HG02763 (cell line): ENCODE results near the gene LEPR.
A peak's percentile ranks its signal among the peaks of the same experiment; 100 is the strongest.

Experiments
- ATAC-seq: cut with Tn5 transposase; IDR thresholded peaks from one replicate; pipeline ENCODE4 v1.9.1; 2021; ENCODE audit warnings: mild to moderate bottlenecking, moderate library complexity; ENCODE audit not compliant: unreplicated experiment

Gene LEPR

DNA sequence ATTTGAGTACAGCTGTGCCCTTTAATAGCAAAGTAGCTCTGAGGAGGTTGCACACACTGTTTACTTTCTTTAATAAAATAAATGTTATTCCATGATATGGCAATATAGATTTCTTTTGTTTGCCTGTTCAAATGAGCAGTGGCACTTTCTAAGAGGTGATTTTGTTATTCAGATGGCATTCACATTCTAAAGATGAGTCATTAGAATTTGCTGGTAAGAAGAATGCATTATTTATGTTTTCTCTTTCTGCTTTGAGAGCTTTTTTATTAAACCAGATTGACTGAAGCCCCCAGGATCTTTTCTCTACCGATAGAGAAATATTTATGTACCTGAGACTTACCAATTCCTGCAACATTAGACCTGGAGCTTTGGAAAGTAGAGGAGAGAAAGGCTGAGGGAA lies 11.2 kb upstream of the LEPR start:
- no peak for ATAC-seq

GRCh38 chr1:65409816-65410326 lies 10.6 kb upstream of the LEPR start:
- no peak for ATAC-seq

DNA sequence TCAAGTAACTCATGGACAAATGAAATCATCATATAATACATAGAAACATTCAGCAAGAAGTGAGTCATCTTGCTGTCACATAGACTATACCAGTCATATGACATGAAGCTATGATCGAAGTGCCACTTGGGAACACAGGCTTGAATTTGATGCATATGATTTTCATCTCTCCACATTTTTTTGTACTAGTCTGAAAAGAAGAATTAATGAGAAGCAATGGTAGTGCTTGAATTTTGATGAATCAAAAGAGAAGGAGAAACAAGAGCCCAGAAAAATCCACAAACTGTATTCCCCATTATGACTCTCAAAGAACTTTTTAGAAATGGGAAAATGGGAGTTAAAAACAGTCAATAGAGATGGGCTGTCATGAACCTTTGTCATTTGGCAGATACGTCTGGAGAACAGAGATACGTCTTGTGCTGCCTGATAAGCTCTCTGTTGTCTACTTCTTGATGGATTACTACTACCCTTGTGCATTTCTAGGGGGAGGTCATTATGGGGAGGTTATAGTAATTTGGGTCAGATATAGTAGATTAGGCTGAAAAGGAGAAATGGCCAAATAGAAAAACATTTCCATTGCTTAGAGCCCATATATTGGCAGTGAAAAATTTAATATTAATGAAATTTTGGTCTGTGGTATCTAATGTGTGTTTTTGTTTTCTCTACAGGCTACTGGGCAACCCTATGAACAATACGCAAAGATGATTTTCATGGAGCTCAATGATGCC lies 8.0 kb upstream of the LEPR start:
- ATAC-seq = no peak

DNA sequence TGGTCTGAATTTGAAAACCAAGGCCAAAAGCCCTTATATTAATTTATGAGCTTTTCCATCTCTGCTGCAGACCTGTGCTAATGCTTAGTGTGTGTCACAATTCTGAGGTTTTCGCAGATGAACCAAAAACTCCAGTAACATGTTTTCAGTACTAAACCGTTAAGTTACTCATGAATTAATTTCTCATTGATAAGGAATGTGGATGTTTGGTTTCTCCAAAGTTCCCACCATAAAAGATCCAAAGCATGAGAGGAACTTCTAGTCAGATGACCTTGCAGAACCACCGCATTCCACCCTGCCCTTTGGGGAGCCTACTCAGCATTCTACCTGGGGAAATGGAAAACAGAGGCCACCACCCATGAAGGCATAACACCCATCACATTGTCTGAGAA lies 7.5 kb upstream of the LEPR start:
- no peak for ATAC-seq

GRCh38 chr1:65414538-65414937 lies 5.9 kb upstream of the LEPR start:
- ATAC-seq = no peak

GRCh38 chr1:65416767-65417166 lies 3.7 kb upstream of the LEPR start:
- no peak for ATAC-seq

- no peak for ATAC-seq
Measured at GRCh38 chr1:65417729-65418128, 2.7 kb upstream of the LEPR start.

DNA sequence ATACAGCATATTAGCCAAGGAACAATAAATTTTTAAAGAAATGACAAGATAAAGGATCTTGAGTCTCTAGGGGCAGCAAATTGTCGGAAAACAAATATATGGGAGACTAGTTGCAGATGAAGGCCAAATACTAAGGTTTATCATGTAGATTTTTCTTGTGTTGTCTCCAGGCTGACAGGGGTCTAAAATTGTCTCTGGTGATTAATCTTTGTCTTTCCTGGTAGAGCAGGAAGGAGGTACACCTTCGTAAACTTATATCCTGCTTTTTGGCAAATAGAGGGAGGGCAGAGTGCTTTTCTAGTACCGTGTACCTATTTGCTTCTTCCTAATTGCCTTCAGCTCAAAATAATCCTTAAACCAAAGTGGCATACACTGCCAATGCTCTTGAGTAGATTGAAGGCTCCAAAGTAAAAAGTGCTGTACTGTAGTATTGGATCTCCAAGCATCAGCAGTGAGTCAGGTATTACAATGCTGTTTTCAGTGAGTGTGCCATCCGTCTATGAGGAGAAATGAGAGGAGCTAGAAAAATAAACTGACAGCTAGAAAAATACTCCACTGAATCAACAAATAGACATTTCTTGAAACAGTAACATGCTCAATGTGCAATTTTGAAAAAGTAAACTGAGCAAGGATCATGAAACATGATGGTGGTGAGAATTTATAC lies 1.8 kb upstream of the LEPR start:
- ATAC-seq = no peak

DNA sequence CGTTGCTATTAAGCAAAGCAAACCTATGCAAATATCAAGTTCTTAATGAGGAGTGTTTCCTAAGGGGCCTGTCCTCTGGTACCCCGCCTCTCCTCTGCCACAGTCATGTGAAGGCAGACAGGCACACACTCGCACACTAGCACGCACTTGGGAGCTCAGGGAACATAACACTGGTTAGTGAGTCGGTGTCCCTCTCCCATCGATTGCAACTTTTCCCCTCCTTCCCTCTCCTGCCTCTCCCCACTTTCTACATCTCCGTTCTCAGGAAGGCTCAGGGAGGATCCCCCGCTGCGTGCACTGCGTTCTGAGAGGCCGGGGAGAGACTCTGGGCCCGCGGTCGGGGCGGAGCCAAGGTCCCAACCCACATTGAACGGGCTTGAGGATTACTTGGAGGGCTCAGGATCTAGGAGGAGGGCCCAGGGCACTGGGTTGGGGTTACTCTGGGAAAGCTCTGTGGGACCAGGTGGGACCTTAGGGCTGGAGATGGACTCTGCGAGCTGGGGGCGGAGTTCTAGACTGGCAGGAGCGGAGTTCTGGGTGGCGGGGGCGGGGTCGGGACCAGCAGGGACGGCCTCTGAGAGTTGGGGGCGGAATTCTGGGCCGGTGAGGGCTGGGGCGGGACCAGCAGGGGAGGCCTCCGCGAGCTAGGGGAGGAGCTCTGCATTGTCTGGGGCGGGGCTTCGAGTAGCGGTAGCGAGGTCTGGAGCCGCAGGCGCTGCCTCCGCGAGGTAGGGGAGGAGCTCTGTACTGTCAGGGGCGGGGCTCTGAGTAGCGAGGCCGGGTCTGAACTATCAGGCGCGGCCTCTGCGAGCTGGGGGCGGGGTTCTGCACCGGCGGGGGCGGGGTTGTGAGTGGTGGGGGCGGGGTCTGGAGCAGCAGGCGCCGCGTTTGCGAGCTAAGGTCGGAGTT lies 533 bp upstream of the LEPR start:
- ATAC-seq = peak; percentile 93

- ATAC-seq = no peak
Measured at GRCh38 chr1:65421351-65422025, 1.0 kb downstream of the LEPR start.

DNA sequence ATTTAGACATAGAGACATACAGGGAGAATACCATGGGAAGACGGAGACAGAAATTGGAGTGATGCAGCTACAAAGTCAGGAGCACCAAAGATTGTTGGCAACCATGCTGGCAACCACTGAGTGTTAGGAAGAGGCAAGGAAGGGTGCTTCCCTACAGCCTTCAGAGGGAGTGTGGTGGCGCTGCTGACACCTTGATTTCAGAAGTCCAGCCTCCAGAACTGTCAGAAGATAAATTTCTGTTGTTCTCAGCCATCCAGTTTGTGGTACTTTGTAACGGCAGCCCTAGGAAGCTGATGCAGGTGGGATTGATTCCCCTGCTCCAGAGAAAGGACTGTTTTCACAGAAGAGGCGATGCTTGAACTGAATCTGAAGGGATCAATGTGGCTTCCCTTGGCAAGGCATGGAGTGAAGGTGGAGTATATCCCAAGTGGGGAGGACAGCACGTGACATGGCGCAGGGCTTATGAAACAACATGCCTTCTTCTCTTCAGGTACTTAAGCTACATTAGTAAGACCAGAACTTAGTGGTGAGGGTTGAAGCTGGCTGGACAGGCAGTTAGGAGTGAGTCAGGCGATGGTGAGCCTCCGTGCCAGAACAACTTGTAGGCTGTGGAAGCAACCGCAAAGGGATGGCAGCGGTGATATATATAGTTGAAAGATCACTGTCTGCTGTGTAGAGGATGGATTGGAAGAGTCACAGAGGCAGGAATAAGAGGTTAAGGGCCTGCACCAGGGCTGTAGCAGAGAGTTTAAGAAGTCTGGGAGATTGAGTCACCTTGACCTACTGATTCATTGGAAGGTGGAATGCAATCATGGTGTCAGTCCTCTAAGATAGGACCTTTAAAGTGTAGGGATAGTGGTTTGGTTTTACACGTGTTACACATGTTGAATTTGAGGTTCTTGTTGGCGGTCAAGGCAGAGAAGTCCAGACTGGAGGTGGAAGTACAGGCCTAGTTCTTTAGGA lies 2.1 kb downstream of the LEPR start:
- ATAC-seq = no peak

- no peak for ATAC-seq
Measured at GRCh38 chr1:65423884-65424572, 3.6 kb downstream of the LEPR start.

DNA sequence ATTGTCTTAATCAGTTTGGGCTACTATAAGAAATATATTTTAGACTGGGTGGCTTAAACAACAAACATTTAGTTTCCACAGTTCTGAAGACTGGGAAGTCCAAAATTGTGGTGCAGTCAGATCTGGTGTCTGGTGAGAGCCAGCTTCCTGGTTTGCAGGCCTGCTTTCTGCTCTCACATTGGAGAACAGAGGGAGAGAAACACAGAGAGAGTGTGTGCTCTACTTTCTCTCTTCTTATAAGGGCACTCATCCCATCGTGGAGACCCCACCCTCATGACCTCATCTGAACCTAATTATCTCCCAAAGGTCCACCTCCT lies 4.1 kb downstream of the LEPR start:
- ATAC-seq = no peak

- no peak for ATAC-seq
Measured at GRCh38 chr1:65425006-65425405, 4.5 kb downstream of the LEPR start.

- no peak for ATAC-seq
Measured at GRCh38 chr1:65425697-65426096, 5.2 kb downstream of the LEPR start.

DNA sequence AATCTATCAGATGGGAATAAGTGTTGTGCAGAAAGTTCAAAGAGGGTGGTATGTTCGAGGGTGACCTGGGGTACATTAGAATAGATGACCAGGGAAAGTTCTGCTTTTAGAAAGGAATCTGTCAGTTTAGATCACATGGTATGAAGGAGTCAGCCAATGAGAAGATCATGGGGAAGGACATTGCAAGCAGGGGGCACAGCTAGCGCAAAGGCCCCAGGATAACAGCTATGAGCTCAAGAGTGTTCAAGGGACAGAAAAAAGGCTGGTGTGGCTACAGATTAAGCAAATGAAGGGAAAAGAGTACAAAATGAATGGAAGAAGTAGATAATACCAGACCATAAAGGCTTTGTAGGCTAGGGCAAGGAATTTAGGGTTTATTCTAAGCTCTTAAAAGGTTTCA lies 8.6 kb downstream of the LEPR start:
- ATAC-seq = no peak

GRCh38 chr1:65429806-65430205 lies 9.3 kb downstream of the LEPR start:
- ATAC-seq = no peak

- ATAC-seq = no peak
Measured at GRCh38 chr1:65431111-65431705, 10.7 kb downstream of the LEPR start.

DNA sequence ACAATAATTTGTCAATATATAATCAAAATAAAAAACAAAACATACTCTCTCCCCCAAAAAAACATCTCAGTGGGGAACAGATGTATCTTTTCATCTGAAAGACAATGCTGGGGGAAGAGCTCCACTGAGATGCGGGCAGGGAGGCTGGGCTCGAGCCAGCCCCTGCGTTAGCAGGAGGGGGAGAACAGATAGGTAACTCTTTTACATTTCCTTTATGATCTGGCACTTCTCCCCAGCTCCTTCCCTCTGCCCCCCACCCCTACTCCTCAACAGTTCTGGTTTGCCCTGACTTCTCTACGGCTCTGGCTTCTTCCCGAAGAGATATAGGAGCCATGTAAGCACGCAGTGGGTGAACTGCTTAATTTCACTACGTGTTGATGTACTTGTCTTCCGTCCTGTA lies 12.4 kb downstream of the LEPR start:
- no peak for ATAC-seq
